Measurements from ENCODE around the gene SH3TC1.

The SH3TC1 gene

DNA sequence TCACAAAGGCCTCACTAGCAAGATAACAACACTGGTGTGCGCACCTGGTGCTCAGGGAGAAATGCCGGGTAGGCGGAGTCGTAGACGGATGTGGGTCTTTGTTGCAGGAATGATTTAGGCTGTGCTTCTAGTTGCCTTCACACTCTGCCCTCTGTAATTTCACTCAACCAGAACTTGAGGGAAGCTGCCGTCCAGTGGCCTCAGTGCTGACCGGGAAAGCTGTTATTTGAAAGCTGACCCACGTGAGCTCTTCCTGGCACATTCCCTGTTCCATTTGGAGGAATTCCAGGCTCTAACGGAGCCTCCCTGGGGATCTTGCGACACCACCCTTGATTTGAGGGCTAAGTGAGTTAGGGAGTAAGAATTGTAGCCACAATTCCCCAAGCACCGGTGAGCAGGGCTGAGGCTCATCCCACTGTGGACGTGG lies 15.9 kb downstream of the SH3TC1 start:
- H3K4me1 ChIP-seq (ENCODE audit: control insufficient read depth in 1 of 2, insufficient read depth in 1 of 2, low read depth in 1 of 2, low read length in 1 of 2) = no peaks in the 10 kb centered on the region
- no peaks in the 10 kb centered on the region for H3K9me3 ChIP-seq
- no peak overlapping the region for H3K27ac ChIP-seq
- H3K4me3 ChIP-seq (ENCODE audit: low read depth in 1 of 2, low read length in 1 of 2) = no peak overlapping the region
- TF ChIP-seq CTCF (IDR thresholded peaks at IDR 0.05) = no peak
- no peaks in the 10 kb centered on the region for H3K36me3 ChIP-seq
- peaks cover 9% of the 10 kb centered on the region for H3K27me3 ChIP-seq

DNA sequence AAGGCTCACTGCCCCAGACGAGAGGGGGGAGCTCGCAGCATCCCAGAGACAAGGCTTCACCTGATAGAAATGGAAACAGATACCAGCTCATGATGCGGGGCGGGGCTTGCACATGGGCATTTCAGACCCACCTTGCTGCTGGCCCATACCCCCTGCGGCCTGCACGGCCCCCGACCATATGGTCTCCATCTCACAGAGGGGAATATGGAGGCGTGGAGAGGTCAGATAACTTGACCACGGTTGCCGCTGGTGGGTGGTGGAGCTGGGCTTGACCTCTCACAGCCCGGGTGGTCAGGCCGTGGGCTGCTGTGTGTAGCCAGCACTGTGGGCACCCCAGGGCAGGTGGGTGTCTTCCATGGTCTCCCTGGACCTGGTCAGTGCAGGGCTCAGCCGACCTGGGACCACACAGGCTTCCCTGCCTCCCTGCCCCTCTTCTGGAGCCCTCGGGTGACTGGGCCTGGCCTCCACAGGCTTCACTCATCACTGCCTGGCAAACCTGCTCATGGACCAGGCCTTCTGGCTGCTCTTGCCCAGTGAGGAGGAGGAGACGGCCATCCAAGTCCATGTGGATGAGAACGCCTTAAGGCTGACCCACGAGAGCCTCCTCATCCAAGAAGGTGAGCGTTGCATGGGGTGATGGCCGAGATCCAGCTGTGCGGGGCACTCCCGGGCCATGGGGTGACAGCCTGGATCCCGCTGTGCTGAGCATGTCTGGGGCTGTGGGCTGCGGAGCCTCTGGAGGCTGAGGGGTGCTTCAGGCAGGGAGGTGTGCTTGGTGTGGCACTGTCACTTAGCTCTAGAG lies 16.8 kb downstream of the SH3TC1 start:
- peaks cover 2 to 3% of the 10 kb centered on the region in 2 experiments for H3K4me1 ChIP-seq (ENCODE audit: control insufficient read depth in 1 of 2, insufficient read depth in 1 of 2, low read depth in 1 of 2, low read length in 1 of 2)
- no peak overlapping the region for H3K27ac ChIP-seq
- no peaks in the 10 kb centered on the region for H3K36me3 ChIP-seq
- H3K9me3 ChIP-seq = no peaks in the 10 kb centered on the region
- TF ChIP-seq CTCF (IDR thresholded peaks at IDR 0.05) = no peak
- peaks cover 9% of the 10 kb centered on the region for H3K27me3 ChIP-seq
- H3K4me3 ChIP-seq (ENCODE audit: low read depth in 1 of 2, low read length in 1 of 2) = no peak overlapping the region

DNA sequence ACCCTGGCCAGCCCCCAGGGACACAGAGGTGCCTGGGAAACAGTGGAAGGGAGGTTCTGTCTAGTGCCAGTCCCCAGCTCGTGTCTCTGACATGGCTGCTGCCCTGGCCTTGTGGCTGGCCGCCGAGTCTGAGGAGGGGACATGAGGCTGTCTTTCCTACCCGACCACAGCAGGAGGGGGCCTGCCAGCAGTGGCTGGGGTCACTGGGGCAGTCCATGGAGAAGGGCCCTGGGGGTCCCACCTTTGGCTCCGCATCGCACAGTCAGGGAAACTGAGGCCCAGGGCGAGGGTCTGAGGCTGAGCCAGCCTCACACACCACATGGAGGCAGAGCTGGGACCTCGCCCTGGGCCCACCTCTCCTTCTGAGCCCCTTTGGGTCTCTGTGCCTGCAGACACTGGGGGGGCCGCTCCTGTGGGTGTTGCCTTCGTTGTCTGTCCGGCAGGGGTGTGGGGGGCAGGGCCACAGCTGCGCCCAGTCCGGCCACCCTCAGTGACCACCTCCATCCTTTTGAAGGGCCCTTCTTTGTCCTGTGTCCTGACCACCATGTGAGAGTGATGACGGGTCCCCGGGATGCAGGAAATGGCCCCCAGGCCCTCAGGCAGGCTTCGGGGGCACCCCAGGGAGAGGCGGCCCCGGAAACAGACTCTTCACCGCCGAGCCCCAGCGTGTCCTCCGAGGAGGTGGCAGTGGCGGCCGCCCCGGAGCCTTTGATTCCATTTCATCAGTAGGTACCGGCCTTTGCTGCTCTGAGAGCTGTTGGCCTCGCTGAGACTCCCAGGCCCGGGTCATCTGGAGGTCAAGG lies 17.6 kb downstream of the SH3TC1 start:
- H3K4me3 ChIP-seq (ENCODE audit: low read depth in 1 of 2, low read length in 1 of 2) = no peak overlapping the region
- H3K27ac ChIP-seq = no peak overlapping the region
- no peak for TF ChIP-seq CTCF (IDR thresholded peaks at IDR 0.05)
- no peaks in the 10 kb centered on the region for H3K9me3 ChIP-seq
- no peaks in the 10 kb centered on the region for H3K36me3 ChIP-seq
- H3K27me3 ChIP-seq = peaks cover 5% of the 10 kb centered on the region
- peaks cover 10 to 11% of the 10 kb centered on the region in 2 experiments for H3K4me1 ChIP-seq (ENCODE audit: control insufficient read depth in 1 of 2, insufficient read depth in 1 of 2, low read depth in 1 of 2, low read length in 1 of 2)

DNA sequence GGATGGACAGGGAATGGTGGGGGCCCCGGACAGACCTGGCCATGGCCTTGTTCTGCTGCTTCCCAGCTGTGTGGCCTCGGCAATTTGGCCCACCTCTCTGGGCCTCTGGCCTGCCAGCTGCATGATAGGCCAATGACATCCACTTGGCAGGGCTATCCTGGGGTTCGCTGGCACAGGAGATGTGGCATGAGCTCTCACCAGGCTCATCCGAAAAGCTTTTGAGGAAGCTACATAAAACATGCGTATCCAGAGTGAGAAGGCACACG lies 18.1 kb downstream of the SH3TC1 start:
- no peak for TF ChIP-seq CTCF (IDR thresholded peaks at IDR 0.05)
- no peak overlapping the region for H3K4me3 ChIP-seq (ENCODE audit: low read depth in 1 of 2, low read length in 1 of 2)
- no peaks in the 10 kb centered on the region for H3K27me3 ChIP-seq
- no peak overlapping the region for H3K27ac ChIP-seq
- peaks cover 11 to 16% of the 10 kb centered on the region in 2 experiments for H3K4me1 ChIP-seq (ENCODE audit: control insufficient read depth in 1 of 2, insufficient read depth in 1 of 2, low read depth in 1 of 2, low read length in 1 of 2)
- H3K9me3 ChIP-seq = no peaks in the 10 kb centered on the region
- no peaks in the 10 kb centered on the region for H3K36me3 ChIP-seq

DNA sequence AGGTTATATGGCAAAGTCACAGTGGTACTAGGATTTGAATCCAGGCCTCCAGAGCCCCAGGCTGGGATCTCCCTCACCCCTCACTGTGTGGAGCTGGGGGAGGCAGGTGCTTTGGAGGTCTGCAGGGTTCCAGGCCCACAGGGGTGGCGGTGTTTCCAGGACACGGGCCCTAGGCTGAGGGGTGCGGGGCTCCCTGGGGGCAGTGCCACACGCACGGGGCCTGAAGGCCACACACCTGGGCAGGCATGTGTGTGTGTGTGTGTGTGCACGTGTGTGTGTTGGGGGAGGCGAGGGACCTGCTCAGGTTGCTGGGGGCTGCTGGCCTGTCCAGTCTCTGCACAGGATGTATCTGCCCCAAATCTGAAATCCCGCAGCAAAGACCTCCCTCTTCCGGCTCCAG lies 18.8 kb downstream of the SH3TC1 start:
- Histone ChIP-seq H3K27me3 (peaks cover 1% of the 10 kb centered on the region), H3K4me3 (ENCODE audit: low read depth in 1 of 2, low read length in 1 of 2) (no peak overlapping the region), H3K36me3 (no peaks in the 10 kb centered on the region), H3K9me3 (no peaks in the 10 kb centered on the region), H3K4me1 (ENCODE audit: control insufficient read depth in 1 of 2, insufficient read depth in 1 of 2, low read depth in 1 of 2, low read length in 1 of 2) (peaks cover 11 to 16% of the 10 kb centered on the region in 2 experiments), H3K27ac (no peak overlapping the region)
- no peak for TF ChIP-seq CTCF (IDR thresholded peaks at IDR 0.05)
